Upper lobe of left lung (tissue), 6 donors: ENCODE results near the gene PRAMEF1. TPM values are rescaled to one million over a fixed set of nuclear protein-coding genes. Genes with fewer than 3 reads are reported as not detected.

Source experiments
- ATAC-seq, 2 donors: fragments of 200-7000 bp; cut with Tn5 transposase; one replicate each; pipeline ENCODE4 v1.9.1; 2022; ENCODE audit warnings: mild to moderate bottlenecking in 2 of 2, moderate library complexity in 2 of 2; ENCODE audit not compliant: low FRiP score in 2 of 2
- DNase-seq, 2 donors: peaks; one replicate each; pipeline ENCODE4 v3.0.0-alpha.2; 2019 to 2020
- H3K27ac ChIP-seq, 4 donors: fragments of 200-600 bp; sonication (generic); one replicate each; pipeline ENCODE4 v1.5.1; 2016 to 2019
- H3K27me3 ChIP-seq, 4 donors: fragments of 200-600 bp; sonication (generic); one replicate each; pipeline ENCODE4 v1.5.1; 2017 to 2019
- H3K36me3 ChIP-seq, 4 donors: fragments of 200-600 bp; sonication (generic); one replicate each; pipeline ENCODE4 v1.5.1; 2016 to 2019
- H3K4me1 ChIP-seq, 4 donors: fragments of 200-600 bp; sonication (generic); one replicate each; pipeline ENCODE4 v1.5.1; 2018 to 2019
- H3K4me3 ChIP-seq, 4 donors: fragments of 200-600 bp; sonication (generic); one replicate each; pipeline ENCODE4 v1.5.1; 2017 to 2019; ENCODE audit warnings: mild to moderate bottlenecking in 2 of 4, moderate library complexity in 1 of 4
- H3K9me3 ChIP-seq, 4 donors: fragments of 200-600 bp; sonication (generic); one replicate each; pipeline ENCODE4 v1.5.1; 2018 to 2019
- EP300 ChIP-seq, 4 donors: sonication (generic); formaldehyde crosslinking; IDR thresholded peaks; one replicate each; pipeline ENCODE4 v1.5.1; 2017; ENCODE audit warnings: antibody characterized with exemption in 4 of 4, control low read depth in 2 of 4
- POLR2A ChIP-seq, 4 donors: fragments of 450-650 bp; IDR thresholded peaks; one replicate each; pipeline ENCODE4 v1.5.1; 2016 to 2017; ENCODE audit warnings: antibody characterized with exemption in 4 of 4, mild to moderate bottlenecking in 2 of 4
- POLR2AphosphoS5 ChIP-seq, 2 donors: sonication (generic); formaldehyde crosslinking; IDR thresholded peaks; one replicate each; pipeline ENCODE4 v1.5.1; 2017; ENCODE audit warnings: antibody characterized with exemption in 2 of 2
- WGBS, 2 donors: methylation state at CpG; one replicate each; pipeline ENCODE4 v1.1.5; 2017 to 2018; 5-methylcytosine and 5-hydroxymethylcytosine counted together
- total RNA-seq, 6 donors: library from RNA; depleted of rRNA in 4 of 6; stranded (reverse); fragments of >200 nt in 4 of 6; gene quantifications; one replicate each; pipeline versions ENCODE4 v1.1.0 to v1.2.1, GENCODE V29; 2016 to 2021
- TF ChIP-seq, protein P1 (sequence below), 6 experiments: fragments of 450-650 bp in 4 of 6; fragments of 200-600 bp in 2 of 6; sonication (generic) in 2 of 6; IDR thresholded peaks; one replicate each; pipeline ENCODE4 v1.5.1; 2016 to 2019; ENCODE audit warnings: antibody characterized with exemption in 6 of 6
- donor health status: DM: no; HTN: no; CAD: no; lungs with moderate emphysema.
- donor health status: DM: no; HTN: yes; CAD: no; lungs with severe emphysema.

Gene PRAMEF1
- total RNA-seq, 6 donors from 2014 or later, result not detected

DNA sequence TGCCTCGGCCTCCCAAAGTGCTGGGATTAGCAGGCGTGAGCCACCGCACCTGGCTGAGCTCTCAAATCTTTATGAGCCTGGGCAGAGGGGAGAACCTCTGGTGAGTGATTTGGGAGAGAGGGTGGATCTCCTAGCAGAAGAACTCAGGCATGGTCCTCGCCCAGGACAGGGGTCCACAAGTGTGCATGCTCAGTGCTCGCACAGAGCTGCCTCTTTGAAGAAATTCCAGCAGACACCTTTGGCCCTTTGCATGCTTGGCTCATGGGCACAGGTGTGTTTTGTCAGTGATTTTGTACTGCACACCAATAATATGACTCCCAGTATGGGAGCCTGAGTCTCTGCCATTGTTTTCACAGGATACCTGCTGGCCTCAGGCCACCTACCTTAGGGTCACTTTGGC is 29.4 kb upstream of the PRAMEF1 start:
- DNase-seq (no peak), ATAC-seq (no peak)
- H3K4me1 ChIP-seq, result no peaks in the 10 kb centered on the region
- 85 to 100% methylated on average over 3 to 5 of the region's 5 CpGs for WGBS, 2 donors
- no peak overlapping the region for H3K27ac ChIP-seq
- no peaks in the 10 kb centered on the region for H3K36me3 ChIP-seq
- no peaks in the 10 kb centered on the region for H3K9me3 ChIP-seq
- TF ChIP-seq POLR2AphosphoS5 (IDR thresholded peaks at IDR 0.05), result no peak
- TF ChIP-seq, protein P1, sequence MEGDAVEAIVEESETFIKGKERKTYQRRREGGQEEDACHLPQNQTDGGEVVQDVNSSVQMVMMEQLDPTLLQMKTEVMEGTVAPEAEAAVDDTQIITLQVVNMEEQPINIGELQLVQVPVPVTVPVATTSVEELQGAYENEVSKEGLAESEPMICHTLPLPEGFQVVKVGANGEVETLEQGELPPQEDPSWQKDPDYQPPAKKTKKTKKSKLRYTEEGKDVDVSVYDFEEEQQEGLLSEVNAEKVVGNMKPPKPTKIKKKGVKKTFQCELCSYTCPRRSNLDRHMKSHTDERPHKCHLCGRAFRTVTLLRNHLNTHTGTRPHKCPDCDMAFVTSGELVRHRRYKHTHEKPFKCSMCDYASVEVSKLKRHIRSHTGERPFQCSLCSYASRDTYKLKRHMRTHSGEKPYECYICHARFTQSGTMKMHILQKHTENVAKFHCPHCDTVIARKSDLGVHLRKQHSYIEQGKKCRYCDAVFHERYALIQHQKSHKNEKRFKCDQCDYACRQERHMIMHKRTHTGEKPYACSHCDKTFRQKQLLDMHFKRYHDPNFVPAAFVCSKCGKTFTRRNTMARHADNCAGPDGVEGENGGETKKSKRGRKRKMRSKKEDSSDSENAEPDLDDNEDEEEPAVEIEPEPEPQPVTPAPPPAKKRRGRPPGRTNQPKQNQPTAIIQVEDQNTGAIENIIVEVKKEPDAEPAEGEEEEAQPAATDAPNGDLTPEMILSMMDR (IDR thresholded peaks at IDR 0.05), result no peak
- TF ChIP-seq POLR2A (IDR thresholded peaks at IDR 0.05), result no peak
- no peak for TF ChIP-seq EP300 (IDR thresholded peaks at IDR 0.05)
- H3K4me3 ChIP-seq, result no peak overlapping the region
- H3K27me3 ChIP-seq, result no peaks in the 10 kb centered on the region

DNA sequence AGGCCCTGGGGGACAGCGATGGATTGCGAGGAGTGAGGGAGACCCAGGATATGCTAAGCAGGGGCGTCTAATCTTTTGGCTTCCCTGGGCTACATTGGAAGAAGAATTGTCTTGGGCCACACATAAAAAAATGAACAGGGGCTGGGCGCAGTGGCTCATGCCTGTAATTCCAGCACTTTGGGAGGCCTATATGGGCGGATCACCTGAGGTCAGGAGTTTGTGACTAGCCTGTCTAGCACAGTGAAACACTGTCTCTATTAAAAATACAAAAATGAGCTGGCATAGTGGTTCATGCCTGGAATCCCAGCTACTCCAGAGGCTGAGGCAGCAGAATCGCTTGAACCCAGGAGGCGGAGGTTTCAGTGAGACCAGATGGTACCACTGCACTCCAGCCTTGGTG is 28.4 kb upstream of the PRAMEF1 start:
- Histone ChIP-seq H3K27me3 (no peaks in the 10 kb centered on the region), H3K27ac (no peak overlapping the region), H3K36me3 (no peaks in the 10 kb centered on the region), H3K4me1 (no peaks in the 10 kb centered on the region), H3K9me3 (no peaks in the 10 kb centered on the region), H3K4me3 (no peak overlapping the region)
- TF ChIP-seq, protein P1 (IDR thresholded peaks at IDR 0.05), result no peak
- WGBS, 2 donors, result 78 to 85% methylated on average over 7 of the region's 7 CpGs
- no peak for DNase-seq
- ATAC-seq, result no peak

DNA sequence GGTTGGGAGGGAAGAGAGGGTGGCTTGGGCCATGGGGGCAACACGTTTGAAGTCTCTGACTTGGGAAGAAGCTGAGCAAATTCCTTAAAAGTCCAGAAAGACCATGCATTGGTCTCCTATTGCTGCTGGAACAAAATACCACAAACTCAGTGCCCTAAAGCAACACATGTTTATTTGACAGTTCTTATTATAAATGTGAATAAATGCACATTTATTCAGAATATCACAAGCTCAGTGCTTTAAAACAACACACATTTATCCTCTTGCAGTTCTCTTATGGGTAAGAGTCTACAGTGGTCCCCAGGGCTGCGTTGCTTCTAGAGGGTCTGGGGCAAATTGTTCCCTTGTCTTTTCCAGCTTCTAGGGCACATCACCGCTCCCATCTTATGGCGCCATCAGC is 27.7 kb upstream of the PRAMEF1 start:
- Histone ChIP-seq H3K27me3 (no peaks in the 10 kb centered on the region), H3K27ac (no peak overlapping the region), H3K9me3 (no peaks in the 10 kb centered on the region), H3K36me3 (no peaks in the 10 kb centered on the region), H3K4me3 (no peak overlapping the region), H3K4me1 (no peaks in the 10 kb centered on the region)
- ATAC-seq (no peak), DNase-seq (no peak)
- 69 to 73% methylated on average over 4 of the region's 4 CpGs for WGBS, 2 donors
- no peak for TF ChIP-seq POLR2AphosphoS5 (IDR thresholded peaks at IDR 0.05)
- TF ChIP-seq, protein P1 (IDR thresholded peaks at IDR 0.05), result no peak
- TF ChIP-seq EP300 (IDR thresholded peaks at IDR 0.05), result no peak
- no peak for TF ChIP-seq POLR2A (IDR thresholded peaks at IDR 0.05)

DNA sequence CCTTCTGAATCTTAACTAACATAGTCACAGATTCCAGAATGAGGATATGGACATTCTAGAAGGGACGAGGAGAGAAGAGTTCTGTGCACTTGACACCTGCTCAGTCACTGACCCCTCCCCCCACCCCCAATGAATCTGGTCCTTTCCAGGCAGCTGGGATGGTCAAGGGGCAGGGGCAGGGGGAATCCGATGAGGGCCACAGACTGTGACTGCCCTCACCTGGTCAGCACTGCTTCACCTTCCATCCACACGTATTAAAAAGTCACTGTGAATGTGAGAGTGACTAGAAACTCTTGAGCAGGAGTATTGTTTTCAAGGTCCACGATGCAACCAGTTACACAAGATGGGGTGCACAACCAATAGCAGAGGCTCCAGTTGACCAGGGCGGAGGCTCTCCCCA is 27.2 kb upstream of the PRAMEF1 start:
- Histone ChIP-seq H3K27me3 (no peaks in the 10 kb centered on the region), H3K36me3 (no peaks in the 10 kb centered on the region), H3K4me3 (no peak overlapping the region), H3K9me3 (no peaks in the 10 kb centered on the region), H3K27ac (no peak overlapping the region), H3K4me1 (no peaks in the 10 kb centered on the region)
- whole genome bisulfite sequencing, 2 donors, result 47 to 62% methylated on average over 4 to 5 of the region's 5 CpGs
- DNase-seq (no peak), ATAC-seq (no peak)
- TF ChIP-seq POLR2AphosphoS5 (IDR thresholded peaks at IDR 0.05) (no peak), EP300 (IDR thresholded peaks at IDR 0.05) (no peak), POLR2A (IDR thresholded peaks at IDR 0.05) (no peak)
- TF ChIP-seq, protein P1 (IDR thresholded peaks at IDR 0.05), result no peak

DNA sequence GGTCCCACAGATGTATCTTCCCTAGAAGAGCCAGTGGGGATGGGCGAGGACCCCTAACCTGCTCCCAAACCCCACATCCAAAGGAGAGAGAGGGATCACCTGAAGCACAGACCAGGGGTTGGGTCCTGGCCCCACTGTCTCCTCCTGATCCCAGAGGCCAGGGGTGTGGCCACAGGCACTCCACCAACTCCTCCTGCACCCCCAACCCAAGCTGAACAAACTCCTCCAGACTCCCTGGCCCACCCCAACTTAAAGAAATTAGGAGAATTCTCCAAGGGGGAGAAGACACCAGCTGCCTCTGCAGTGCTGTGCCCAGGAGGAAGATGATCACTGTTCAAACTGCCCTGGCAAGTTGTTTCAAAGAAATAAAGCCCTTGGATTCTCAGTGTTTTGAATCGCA is 22.2 kb upstream of the PRAMEF1 start:
- no peaks in the 10 kb centered on the region for H3K9me3 ChIP-seq
- no peaks in the 10 kb centered on the region for H3K27me3 ChIP-seq
- WGBS, 2 donors, result 57 to 78% methylated on average over 1 to 2 of the region's 2 CpGs
- H3K4me1 ChIP-seq, result no peaks in the 10 kb centered on the region
- no peaks in the 10 kb centered on the region for H3K36me3 ChIP-seq
- TF ChIP-seq EP300 (IDR thresholded peaks at IDR 0.05) (no peak), POLR2A (IDR thresholded peaks at IDR 0.05) (no peak), POLR2AphosphoS5 (IDR thresholded peaks at IDR 0.05) (no peak)
- TF ChIP-seq, protein P1 (IDR thresholded peaks at IDR 0.05), result no peak
- DNase-seq (no peak), ATAC-seq (peak in 1 of 2 donors; percentile 29)
- H3K4me3 ChIP-seq, result no peak overlapping the region
- no peak overlapping the region for H3K27ac ChIP-seq
